ES-I3 (cell line): Measurements from ENCODE around the gene DPF3.

Source experiments
- H3K36me3 ChIP-seq: 2 replicates; pipeline ENCODE4 v1.6.1; 2013; ENCODE audit warnings: mild to moderate bottlenecking, low read length, control low read depth, moderate library complexity; ENCODE audit not compliant: insufficient read depth
- H3K4me1 ChIP-seq: 2 replicates; pipeline ENCODE4 v1.6.1; 2013; ENCODE audit warnings: mild to moderate bottlenecking, control low read depth, low read length; ENCODE audit not compliant: insufficient read depth
- H3K9ac ChIP-seq: 2 replicates; pipeline ENCODE4 v1.6.1; 2013; ENCODE audit warnings: low read depth, mild to moderate bottlenecking, low read length, moderate library complexity
- H3K9me3 ChIP-seq: 2 replicates; pipeline ENCODE4 v1.6.1; 2013; ENCODE audit warnings: mild to moderate bottlenecking, low read length, moderate library complexity; ENCODE audit not compliant: control insufficient read depth, insufficient read depth

DPF3 gene

GRCh38 chr14:72894323-72894622, 372 bp upstream of the DPF3 start:
- Histone ChIP-seq H3K9ac (peak overlapping the region; percentile 73; the same call in 1 of the 2 replicates), H3K9me3 (no peaks in the 10 kb centered on the region)

DNA sequence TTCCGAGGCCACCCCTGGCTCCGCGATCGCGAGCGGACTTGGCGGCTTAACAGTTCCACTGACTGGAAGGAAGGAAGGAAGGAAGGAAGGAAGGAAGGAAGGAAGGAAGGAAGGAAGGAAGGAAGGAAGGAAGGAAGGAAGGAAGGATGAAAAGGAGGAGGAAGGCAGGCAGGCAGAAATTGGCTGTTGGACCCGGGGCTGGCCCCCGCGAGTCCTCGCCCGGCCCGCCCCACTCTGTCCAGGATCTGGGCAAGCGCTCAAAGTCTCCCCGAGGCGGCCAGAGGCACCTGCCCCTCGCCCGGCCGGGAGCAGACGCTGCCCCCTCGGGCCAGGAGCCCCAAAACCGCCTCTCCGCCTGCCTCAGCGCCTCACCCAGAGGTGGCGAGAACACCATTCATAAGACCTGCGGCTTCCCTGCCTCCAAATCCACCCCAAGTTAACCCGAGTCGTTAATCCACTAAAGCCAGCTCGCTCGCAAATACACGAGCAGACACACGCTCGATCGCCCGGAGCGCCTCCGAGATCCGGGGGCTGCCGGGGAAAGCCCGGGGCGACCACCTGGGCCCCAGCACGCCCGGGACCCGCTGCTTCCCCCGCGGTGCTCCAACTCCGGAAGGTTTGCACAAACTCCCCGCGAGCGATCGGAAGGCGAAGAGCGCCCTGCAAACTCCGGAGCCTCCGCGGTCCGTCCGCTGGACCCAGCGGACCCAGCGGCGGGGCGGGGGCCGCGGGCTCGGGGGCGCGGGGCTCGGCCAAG, 844 bp downstream of the DPF3 start:
- H3K36me3 ChIP-seq, result no peaks in the 10 kb centered on the region

More at GRCh38 chr14:72894323-72894622, 372 bp upstream of the DPF3 start:
- H3K36me3 ChIP-seq, result no peaks in the 10 kb centered on the region
- peaks cover 15% of the 10 kb centered on the region; the same call in 1 of the 2 replicates for H3K4me1 ChIP-seq

DNA sequence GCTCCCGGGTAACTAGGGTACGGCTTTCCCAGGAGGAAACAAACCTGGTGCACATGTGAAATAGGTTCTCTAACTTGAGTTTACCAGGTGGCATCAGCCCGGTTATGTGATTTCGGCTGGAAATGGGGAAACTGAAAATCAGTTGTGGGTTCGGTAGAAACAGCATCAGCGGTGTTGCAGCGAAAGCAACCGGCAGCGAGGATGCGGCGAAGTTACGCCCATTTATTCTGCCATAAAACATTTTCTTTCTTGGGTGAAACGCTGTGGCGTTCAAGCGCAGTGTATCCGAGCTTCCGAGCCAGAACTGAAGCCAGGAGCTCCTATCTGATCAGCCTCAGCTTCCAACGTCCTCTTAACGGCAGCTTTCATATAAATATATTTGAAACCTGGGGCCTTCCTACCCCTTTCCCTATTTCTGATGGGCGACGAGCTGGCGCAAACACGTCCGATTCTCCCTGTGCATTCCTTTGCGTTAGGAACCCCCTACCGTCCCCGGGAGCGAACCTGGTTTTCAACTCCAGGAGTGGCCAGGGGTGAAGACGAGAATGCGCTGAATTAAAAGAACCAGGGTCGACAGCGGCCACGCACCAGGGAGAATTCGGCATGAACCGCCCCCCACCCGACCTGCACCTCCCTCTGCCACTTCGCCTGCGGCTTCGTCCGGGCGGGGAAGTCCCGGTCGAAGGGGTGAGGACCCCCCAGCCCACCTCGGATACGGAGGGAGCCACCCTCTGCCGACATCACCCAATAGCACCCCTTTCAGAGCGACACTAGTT, 1.6 kb downstream of the DPF3 start:
- Histone ChIP-seq H3K4me1 (peaks cover 32% of the 10 kb centered on the region), H3K36me3 (no peaks in the 10 kb centered on the region), H3K9ac (peak overlapping the region; percentile 73; the same call in 1 of the 2 replicates), H3K9me3 (peaks cover under 1% of the 10 kb centered on the region; the same call in 1 of the 2 replicates)

More for the DNA sequence above, 844 bp downstream of the DPF3 start:
- peak overlapping the region; percentile 73; the same call in 1 of the 2 replicates for H3K9ac ChIP-seq
- H3K4me1 ChIP-seq, result peaks cover 27% of the 10 kb centered on the region
- H3K9me3 ChIP-seq, result no peaks in the 10 kb centered on the region

- peaks cover 34% of the 10 kb centered on the region for H3K4me1 ChIP-seq
Measured at GRCh38 chr14:72891666-72892102, 2.2 kb downstream of the DPF3 start.

GRCh38 chr14:72889366-72889765, 4.5 kb downstream of the DPF3 start:
- Histone ChIP-seq H3K9me3 (peaks cover 8% of the 10 kb centered on the region; the same call in 1 of the 2 replicates), H3K36me3 (no peaks in the 10 kb centered on the region), H3K4me1 (peaks cover 36% of the 10 kb centered on the region), H3K9ac (no peak overlapping the region)

More at GRCh38 chr14:72891666-72892102, 2.2 kb downstream of the DPF3 start:
- Histone ChIP-seq H3K36me3 (no peaks in the 10 kb centered on the region), H3K9ac (peak overlapping the region; percentile 73; the same call in 1 of the 2 replicates), H3K9me3 (peaks cover 3% of the 10 kb centered on the region; the same call in 1 of the 2 replicates)

DNA sequence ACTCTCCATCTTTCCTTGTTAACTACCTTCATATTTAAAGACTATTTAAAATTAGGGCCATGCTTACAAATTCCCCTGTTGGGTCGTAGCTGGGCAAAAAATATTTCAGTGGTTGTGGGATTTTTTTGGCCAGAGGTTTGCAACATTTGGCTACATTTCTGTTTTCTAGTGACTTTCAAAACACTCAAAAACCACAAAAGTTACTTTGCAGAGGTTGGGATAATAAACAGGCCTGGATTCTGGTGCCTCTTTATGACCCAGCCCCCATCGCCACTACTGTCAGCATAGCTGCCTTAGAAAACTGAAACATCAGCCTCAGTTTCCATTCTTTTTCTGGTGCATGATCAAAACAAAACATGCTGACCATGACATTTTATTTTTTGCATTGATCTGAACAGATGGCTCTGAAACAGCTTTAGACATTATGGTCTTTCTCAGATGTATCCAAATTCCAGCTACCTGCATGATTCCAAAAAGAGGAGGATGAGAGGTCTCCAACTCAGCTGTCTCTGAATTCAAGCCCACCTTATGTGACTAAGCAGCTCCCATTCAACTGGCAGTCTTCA, 5.2 kb downstream of the DPF3 start:
- peaks cover 38% of the 10 kb centered on the region for H3K4me1 ChIP-seq
- no peak overlapping the region for H3K9ac ChIP-seq
- no peaks in the 10 kb centered on the region for H3K36me3 ChIP-seq
- H3K9me3 ChIP-seq, result peaks cover 8% of the 10 kb centered on the region; the same call in 1 of the 2 replicates

DNA sequence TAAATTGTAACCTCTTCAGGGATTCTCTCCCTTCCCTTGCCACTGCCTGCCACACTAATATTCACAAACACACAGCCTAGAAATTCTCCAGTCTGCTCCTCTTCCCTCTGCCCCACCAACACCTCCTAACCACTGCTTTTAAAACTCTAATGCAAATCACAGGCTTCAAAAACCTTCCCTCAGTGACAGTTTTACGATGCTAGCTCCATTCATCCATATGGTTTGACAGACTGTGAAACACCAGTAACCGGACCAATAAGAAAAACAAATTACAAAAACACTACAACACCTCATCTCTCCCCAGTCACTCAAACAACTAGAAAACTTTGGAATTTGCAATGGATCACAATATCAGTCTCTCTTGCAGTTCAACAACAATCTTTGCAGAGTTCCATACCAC, 5.7 kb downstream of the DPF3 start:
- Histone ChIP-seq H3K36me3 (no peaks in the 10 kb centered on the region), H3K4me1 (peaks cover 38% of the 10 kb centered on the region), H3K9me3 (peaks cover 8% of the 10 kb centered on the region; the same call in 1 of the 2 replicates), H3K9ac (no peak overlapping the region)

DNA sequence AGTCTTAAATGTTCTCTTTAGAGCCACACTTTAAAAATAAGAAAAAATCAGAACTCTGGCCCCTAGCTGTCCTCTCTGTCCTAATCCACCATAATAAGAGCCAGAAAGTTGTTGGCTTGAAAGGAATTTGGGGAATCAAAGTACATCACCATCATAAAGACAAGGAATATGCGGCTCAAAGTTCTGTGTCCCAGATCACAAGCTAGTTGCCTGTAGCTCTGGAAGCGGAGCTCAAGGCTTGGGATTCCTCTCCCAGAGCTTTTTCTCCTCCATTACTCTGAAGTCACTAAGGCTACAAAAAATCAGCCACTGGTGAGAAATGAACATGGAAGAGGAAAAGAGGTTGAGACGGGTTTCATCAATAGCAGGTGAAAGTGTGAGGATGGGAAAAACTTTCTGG, 6.4 kb downstream of the DPF3 start:
- Histone ChIP-seq H3K4me1 (peaks cover 41% of the 10 kb centered on the region), H3K36me3 (no peaks in the 10 kb centered on the region), H3K9me3 (peaks cover 8% of the 10 kb centered on the region; the same call in 1 of the 2 replicates), H3K9ac (no peak overlapping the region)

DNA sequence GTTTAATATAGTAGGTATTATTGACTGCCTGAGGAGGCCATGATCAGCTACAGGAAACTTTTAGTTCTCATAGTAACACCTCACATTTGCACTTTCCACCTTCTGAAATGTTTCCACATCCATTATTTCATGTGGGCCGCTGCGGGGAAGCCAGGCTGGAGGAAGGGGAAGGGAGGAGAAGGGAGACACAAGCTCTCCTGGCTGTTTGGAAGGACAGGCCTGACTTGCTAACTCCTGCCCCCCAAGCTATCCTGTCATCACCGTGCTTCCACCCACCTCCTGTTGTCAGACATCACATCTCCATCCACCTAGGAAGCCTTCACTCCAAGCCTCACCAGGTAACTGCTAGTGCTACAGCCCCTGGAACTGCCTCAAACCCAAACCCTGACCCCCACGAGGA, 9.5 kb downstream of the DPF3 start:
- no peak overlapping the region for H3K9ac ChIP-seq
- peaks cover 27% of the 10 kb centered on the region for H3K4me1 ChIP-seq
- H3K9me3 ChIP-seq, result peaks cover 8% of the 10 kb centered on the region; the same call in 1 of the 2 replicates
- no peaks in the 10 kb centered on the region for H3K36me3 ChIP-seq

GRCh38 chr14:72883961-72884360, 9.9 kb downstream of the DPF3 start:
- H3K36me3 ChIP-seq, result no peaks in the 10 kb centered on the region

GRCh38 chr14:72883109-72883508, 10.8 kb downstream of the DPF3 start:
- H3K9me3 ChIP-seq, result peaks cover 8% of the 10 kb centered on the region; the same call in 1 of the 2 replicates
- peaks cover 14% of the 10 kb centered on the region; the same call in 1 of the 2 replicates for H3K4me1 ChIP-seq
- H3K9ac ChIP-seq, result no peak overlapping the region
- H3K36me3 ChIP-seq, result no peaks in the 10 kb centered on the region

More at GRCh38 chr14:72883961-72884360, 9.9 kb downstream of the DPF3 start:
- Histone ChIP-seq H3K9ac (no peak overlapping the region), H3K4me1 (peaks cover 23% of the 10 kb centered on the region), H3K9me3 (peaks cover 8% of the 10 kb centered on the region; the same call in 1 of the 2 replicates)

DNA sequence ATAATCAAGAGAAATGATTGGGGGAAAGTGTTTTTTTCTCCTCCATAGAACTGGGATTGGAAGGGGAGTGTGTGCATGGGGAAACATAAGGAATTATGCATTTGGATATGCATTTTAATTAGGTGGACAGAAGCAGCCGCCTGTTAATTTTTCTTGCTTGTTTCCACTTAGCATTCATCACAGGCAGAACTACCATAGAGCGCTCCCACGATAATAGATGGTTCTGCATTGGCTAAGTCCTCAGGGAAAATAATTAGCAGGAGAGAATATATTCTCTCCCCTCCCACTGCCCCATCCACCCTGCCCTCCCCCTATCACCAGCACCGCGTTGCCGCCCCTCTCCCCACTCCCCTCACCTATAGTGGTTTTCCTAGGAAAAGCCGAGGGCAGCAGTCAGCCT, 11.4 kb downstream of the DPF3 start:
- H3K4me1 ChIP-seq, result peaks cover 9% of the 10 kb centered on the region; the same call in 1 of the 2 replicates
- H3K9me3 ChIP-seq, result peaks cover 8% of the 10 kb centered on the region; the same call in 1 of the 2 replicates
- H3K9ac ChIP-seq, result no peak overlapping the region
- H3K36me3 ChIP-seq, result no peaks in the 10 kb centered on the region

GRCh38 chr14:72882047-72882446, 11.9 kb downstream of the DPF3 start:
- peaks cover 5% of the 10 kb centered on the region; the same call in 1 of the 2 replicates for H3K9me3 ChIP-seq
- H3K36me3 ChIP-seq, result no peaks in the 10 kb centered on the region
- H3K9ac ChIP-seq, result no peak overlapping the region
- H3K4me1 ChIP-seq, result peaks cover 6% of the 10 kb centered on the region; the same call in 1 of the 2 replicates

- Histone ChIP-seq H3K36me3 (no peaks in the 10 kb centered on the region), H3K4me1 (peaks cover 7% of the 10 kb centered on the region; the same call in 1 of the 2 replicates), H3K9me3 (0 out of 2 replicates have a peak, but pooled peaks cover 4% of the 10 kb centered on the region), H3K9ac (no peak overlapping the region)
Measured at GRCh38 chr14:72881543-72881942, 12.4 kb downstream of the DPF3 start.
